ENCODE results near the gene FREM1. TPM values are rescaled to one million over a fixed set of nuclear protein-coding genes. Genes with fewer than 3 reads are reported as not detected.

FREM1 gene
- total and polyA plus RNA-seq, 4 donors = 0.33 to 21.8 (median 1.3) TPM

DNA sequence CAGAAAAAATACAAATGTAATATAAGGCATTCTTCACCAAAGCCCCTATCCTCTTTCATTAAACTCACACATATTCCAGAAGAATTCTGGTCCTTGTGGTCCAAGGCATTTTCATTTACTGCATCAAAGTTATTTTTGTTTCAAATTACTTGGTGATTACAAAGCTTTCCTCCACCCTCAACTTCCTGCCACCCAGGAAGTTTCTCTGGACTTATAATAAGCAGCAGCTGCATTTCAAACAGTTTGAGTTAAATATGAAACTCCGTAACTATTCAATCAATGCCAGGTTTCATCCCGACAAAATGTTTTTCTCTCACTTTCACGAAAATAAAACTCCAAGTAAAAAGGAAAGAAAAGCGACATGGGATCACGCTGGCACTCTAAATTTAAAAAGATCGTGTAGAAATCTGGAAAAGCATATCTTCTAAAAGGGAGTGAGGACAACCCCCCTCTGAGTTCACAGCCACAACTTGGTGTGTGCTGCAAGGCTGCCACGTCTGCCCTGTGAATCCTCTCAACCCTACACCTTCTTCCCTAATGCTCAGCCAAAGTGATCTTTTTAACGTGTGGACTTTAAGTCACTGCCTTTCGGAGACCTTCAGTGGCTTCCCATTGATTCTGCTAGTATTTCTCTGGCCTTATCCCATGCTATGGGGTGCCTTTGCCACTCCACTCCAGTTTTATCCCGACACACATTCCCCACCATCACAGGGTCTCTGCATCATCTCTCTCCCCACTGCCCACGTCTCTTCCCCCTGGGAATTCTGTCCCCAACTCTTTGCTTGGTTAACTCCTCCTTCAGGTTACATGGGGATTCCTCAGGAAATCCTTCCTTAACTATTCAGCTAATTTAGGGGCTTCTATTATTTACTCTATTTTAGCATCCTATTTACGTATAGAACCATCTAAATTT, 96.6 kb downstream of the FREM1 start:
- no peak for DNase-seq

DNA sequence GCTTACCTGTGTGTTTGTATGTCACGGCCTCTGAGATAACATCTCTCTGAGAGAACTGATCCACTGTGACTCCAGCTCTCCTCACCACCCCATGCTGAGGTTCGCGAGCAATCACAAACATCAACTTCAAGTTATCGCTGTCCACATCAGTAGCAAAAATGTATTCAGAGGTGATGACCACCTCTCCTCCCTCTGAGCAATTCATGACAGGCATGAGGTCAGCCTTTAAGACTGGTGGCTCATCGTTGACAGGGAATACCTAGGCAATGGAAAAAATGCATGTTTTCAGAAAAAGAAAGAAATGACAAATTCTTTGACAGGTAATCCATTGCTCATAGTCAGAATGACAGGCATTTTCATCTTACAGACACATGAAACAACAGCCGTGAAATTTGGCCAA, 97.4 kb downstream of the FREM1 start:
- 91 to 95% methylated on average over 6 of the region's 6 CpGs for WGBS, 2 donors
- H3K9me3 ChIP-seq (ENCODE audit: control insufficient read depth in 4 of 4, insufficient read depth in 3 of 4, low read length in 3 of 4) = peaks cover 0 to 5% (median 0%) of the 10 kb centered on the region in 4 donors

More for the DNA sequence above, 96.6 kb downstream of the FREM1 start:
- Histone ChIP-seq H3K27me3 (ENCODE audit: control insufficient read depth in 3 of 3, insufficient read depth in 3 of 3, low read length in 2 of 3) (no peaks in the 10 kb centered on the region), H3K9ac (ENCODE audit: insufficient read depth in 1 of 2, low read length in 2 of 2) (no peak overlapping the region), H3K9me3 (ENCODE audit: control insufficient read depth in 4 of 4, insufficient read depth in 3 of 4, low read length in 3 of 4) (peaks cover 0 to 5% (median 0%) of the 10 kb centered on the region in 4 donors), H3K4me1 (ENCODE audit: control insufficient read depth in 5 of 5, insufficient read depth in 5 of 5, low read length in 5 of 5) (no peaks in the 10 kb centered on the region), H3K4me3 (no peak overlapping the region), H3K36me3 (ENCODE audit: control insufficient read depth in 4 of 4, insufficient read depth in 4 of 4, low read length in 4 of 4) (peaks cover 0 to 55% (median 23%) of the 10 kb centered on the region in 4 donors), H3K27ac (ENCODE audit: low read depth in 1 of 2, low read length in 1 of 2) (no peak overlapping the region)
- 71 to 80% methylated on average over 12 of the region's 12 CpGs for WGBS, 2 donors
- TF ChIP-seq, protein P1, sequence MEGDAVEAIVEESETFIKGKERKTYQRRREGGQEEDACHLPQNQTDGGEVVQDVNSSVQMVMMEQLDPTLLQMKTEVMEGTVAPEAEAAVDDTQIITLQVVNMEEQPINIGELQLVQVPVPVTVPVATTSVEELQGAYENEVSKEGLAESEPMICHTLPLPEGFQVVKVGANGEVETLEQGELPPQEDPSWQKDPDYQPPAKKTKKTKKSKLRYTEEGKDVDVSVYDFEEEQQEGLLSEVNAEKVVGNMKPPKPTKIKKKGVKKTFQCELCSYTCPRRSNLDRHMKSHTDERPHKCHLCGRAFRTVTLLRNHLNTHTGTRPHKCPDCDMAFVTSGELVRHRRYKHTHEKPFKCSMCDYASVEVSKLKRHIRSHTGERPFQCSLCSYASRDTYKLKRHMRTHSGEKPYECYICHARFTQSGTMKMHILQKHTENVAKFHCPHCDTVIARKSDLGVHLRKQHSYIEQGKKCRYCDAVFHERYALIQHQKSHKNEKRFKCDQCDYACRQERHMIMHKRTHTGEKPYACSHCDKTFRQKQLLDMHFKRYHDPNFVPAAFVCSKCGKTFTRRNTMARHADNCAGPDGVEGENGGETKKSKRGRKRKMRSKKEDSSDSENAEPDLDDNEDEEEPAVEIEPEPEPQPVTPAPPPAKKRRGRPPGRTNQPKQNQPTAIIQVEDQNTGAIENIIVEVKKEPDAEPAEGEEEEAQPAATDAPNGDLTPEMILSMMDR (IDR thresholded peaks at IDR 0.05; ENCODE audit: control extremely low read depth, extremely low read depth) = no peak
- no peak for ATAC-seq (ENCODE audit: insufficient read depth, low FRiP score)

DNA sequence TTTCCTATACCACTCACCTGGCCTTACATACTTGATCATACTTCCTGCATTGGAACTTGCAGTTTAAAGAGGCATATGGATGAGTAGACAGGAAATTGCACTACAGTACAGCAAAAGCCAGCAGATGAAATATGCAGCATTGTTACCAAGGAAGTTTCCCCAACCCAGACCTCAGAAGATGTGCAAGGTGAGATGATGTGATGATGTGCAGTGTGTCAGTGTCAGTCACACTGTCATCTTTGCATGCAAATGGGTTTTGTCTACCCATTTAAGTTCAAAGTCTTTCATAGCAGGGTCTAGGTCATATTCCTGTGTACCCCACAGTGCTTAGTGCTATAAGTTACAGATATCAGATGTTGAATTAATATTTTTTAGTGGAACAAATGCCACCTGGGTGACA, 98.4 kb downstream of the FREM1 start:
- Histone ChIP-seq H3K27me3 (ENCODE audit: control insufficient read depth in 3 of 3, insufficient read depth in 3 of 3, low read length in 2 of 3) (no peaks in the 10 kb centered on the region), H3K4me3 (no peak overlapping the region), H3K4me1 (ENCODE audit: control insufficient read depth in 5 of 5, insufficient read depth in 5 of 5, low read length in 5 of 5) (no peaks in the 10 kb centered on the region), H3K9ac (ENCODE audit: insufficient read depth in 1 of 2, low read length in 2 of 2) (no peak overlapping the region), H3K9me3 (ENCODE audit: control insufficient read depth in 4 of 4, insufficient read depth in 3 of 4, low read length in 3 of 4) (peaks cover 0 to 5% (median 0%) of the 10 kb centered on the region in 4 donors), H3K36me3 (ENCODE audit: control insufficient read depth in 4 of 4, insufficient read depth in 4 of 4, low read length in 4 of 4) (peaks cover 0 to 47% (median 21%) of the 10 kb centered on the region in 4 donors), H3K27ac (ENCODE audit: low read depth in 1 of 2, low read length in 1 of 2) (no peak overlapping the region)
- ATAC-seq (ENCODE audit: insufficient read depth, low FRiP score) (no peak), DNase-seq (no peak)
- TF ChIP-seq, protein P1 (IDR thresholded peaks at IDR 0.05; ENCODE audit: control extremely low read depth, extremely low read depth) = no peak

More for the DNA sequence above, 97.4 kb downstream of the FREM1 start:
- DNase-seq (no peak), ATAC-seq (ENCODE audit: insufficient read depth, low FRiP score) (no peak)
- no peak overlapping the region for H3K9ac ChIP-seq (ENCODE audit: insufficient read depth in 1 of 2, low read length in 2 of 2)
- H3K36me3 ChIP-seq (ENCODE audit: control insufficient read depth in 4 of 4, insufficient read depth in 4 of 4, low read length in 4 of 4) = peaks cover 0 to 48% (median 24%) of the 10 kb centered on the region in 4 donors
- H3K27me3 ChIP-seq (ENCODE audit: control insufficient read depth in 3 of 3, insufficient read depth in 3 of 3, low read length in 2 of 3) = no peaks in the 10 kb centered on the region
- H3K27ac ChIP-seq (ENCODE audit: low read depth in 1 of 2, low read length in 1 of 2) = no peak overlapping the region
- no peak overlapping the region for H3K4me3 ChIP-seq
- TF ChIP-seq, protein P1 (IDR thresholded peaks at IDR 0.05; ENCODE audit: control extremely low read depth, extremely low read depth) = no peak
- H3K4me1 ChIP-seq (ENCODE audit: control insufficient read depth in 5 of 5, insufficient read depth in 5 of 5, low read length in 5 of 5) = no peaks in the 10 kb centered on the region

Measured in lung (tissue), 12 donors.